GM11168 (cell line): Measurements from ENCODE around the gene ALPK3.

Experiments
- in situ Hi-C: fragments of 300-500 bp; cut with MboI; formaldehyde crosslinking; loops from one replicate; pipeline ENCODE4 v1.12.0; 2022; ENCODE audit warnings: low sequenced_read_pairs; ENCODE audit not compliant: unreplicated experiment

ALPK3 gene

GRCh38 chr15:84816694-84817465 is at the start of gene ALPK3:
Gene ALPK3 (plus strand): TSS chr15:84817356. CDS start chr15:84817453, 97 bp downstream.
- in situ Hi-C loops: no loop called here

- in situ Hi-C loops: no loop called here
Measured at GRCh38 chr15:84772031-84772430, 45.1 kb upstream of the ALPK3 start.

- in situ Hi-C loops: no loop called here
Measured at GRCh38 chr15:84772467-84772866, 44.7 kb upstream of the ALPK3 start.

GRCh38 chr15:84773716-84774115 is 43.4 kb upstream of the ALPK3 start:
- in situ Hi-C loops: no loop called here

GRCh38 chr15:84775867-84776449 is 41.2 kb upstream of the ALPK3 start:
- in situ Hi-C loops: no loop called here

GRCh38 chr15:84778194-84778593 is 39.0 kb upstream of the ALPK3 start:
- in situ Hi-C loops: no loop called here

- in situ Hi-C loops: no loop called here
Measured at GRCh38 chr15:84780492-84780891, 36.7 kb upstream of the ALPK3 start.

- in situ Hi-C loops: no loop called here
Measured at GRCh38 chr15:84781495-84781894, 35.7 kb upstream of the ALPK3 start.

- in situ Hi-C loops: no loop called here
Measured at GRCh38 chr15:84782346-84782745, 34.8 kb upstream of the ALPK3 start.

- in situ Hi-C loops: no loop called here
Measured at GRCh38 chr15:84783493-84784251, 33.5 kb upstream of the ALPK3 start.

GRCh38 chr15:84784262-84784661 is 32.9 kb upstream of the ALPK3 start:
- in situ Hi-C loops: no loop called here

- in situ Hi-C loops: no loop called here
Measured at GRCh38 chr15:84785053-84785452, 32.1 kb upstream of the ALPK3 start.

GRCh38 chr15:84788500-84788899 is 28.7 kb upstream of the ALPK3 start:
- in situ Hi-C loops: no loop called here

GRCh38 chr15:84789762-84790161 is 27.4 kb upstream of the ALPK3 start:
- in situ Hi-C loops: no loop called here

- in situ Hi-C loops: no loop called here
Measured at GRCh38 chr15:84790676-84791075, 26.5 kb upstream of the ALPK3 start.

GRCh38 chr15:84791763-84792162 is 25.4 kb upstream of the ALPK3 start:
- in situ Hi-C loops: no loop called here

GRCh38 chr15:84793431-84794161 is 23.6 kb upstream of the ALPK3 start:
- in situ Hi-C loops: no loop called here

- in situ Hi-C loops: no loop called here
Measured at GRCh38 chr15:84794162-84794547, 23.0 kb upstream of the ALPK3 start.

GRCh38 chr15:84795186-84795585 is 22.0 kb upstream of the ALPK3 start:
- in situ Hi-C loops: no loop called here

GRCh38 chr15:84797212-84797611 is 19.9 kb upstream of the ALPK3 start:
- in situ Hi-C loops: no loop called here

GRCh38 chr15:84797801-84798200 is 19.4 kb upstream of the ALPK3 start:
- in situ Hi-C loops: no loop called here
